GM23338 (cell line): ENCODE data around the gene KCNMA1. TPM values are rescaled to one million over a fixed set of nuclear protein-coding genes. Genes with fewer than 3 reads are reported as not detected.
"Not testable (repeated sequence)": the region's sequence is repeated elsewhere in the genome, so short reads cannot be mapped to it uniquely, and the experiment has no call there.

Experiments
- ATAC-seq: fragments of 200-7000 bp; cut with Tn5 transposase; 3 replicates; pipeline ENCODE4 v1.9.1; 2020
- DNase-seq: peaks from one replicate; pipeline ENCODE4 v3.0.0-alpha.2; 2015; ENCODE audit warnings: low spot score
- H2AFZ ChIP-seq: fragments of 200-600 bp; sonication (generic); 2 replicates; pipeline ENCODE4 v1.8.0; 2016; ENCODE audit warnings: antibody characterized with exemption, mild to moderate bottlenecking, moderate library complexity
- H3F3A ChIP-seq: fragments of 200-600 bp; sonication (generic); replicated peaks from 2 replicates; pipeline ENCODE4 v1.8.0; 2017; ENCODE audit warnings: antibody characterized with exemption, mixed run types, low read depth
- H3K27ac ChIP-seq: fragments of 200-600 bp; sonication (generic); 2 replicates; pipeline ENCODE4 v1.6.1; 2016; ENCODE audit warnings: low read depth
- H3K27me3 ChIP-seq: fragments of 200-600 bp; sonication (generic); 2 replicates; pipeline ENCODE4 v1.8.0; 2016; ENCODE audit warnings: mild to moderate bottlenecking, mixed run types, moderate library complexity; ENCODE audit not compliant: insufficient read depth
- H3K36me3 ChIP-seq: fragments of 200-600 bp; sonication (generic); 2 replicates; pipeline ENCODE4 v1.8.0; 2016; ENCODE audit warnings: mild to moderate bottlenecking; ENCODE audit not compliant: insufficient read depth
- H3K4me1 ChIP-seq: fragments of 200-600 bp; sonication (generic); 2 replicates; pipeline ENCODE4 v1.8.0; 2016; ENCODE audit warnings: mild to moderate bottlenecking, moderate library complexity; ENCODE audit not compliant: insufficient read depth
- H3K4me2 ChIP-seq: fragments of 200-600 bp; sonication (generic); 2 replicates; pipeline ENCODE4 v1.7.1; 2017; ENCODE audit warnings: mixed run types
- H3K4me3 ChIP-seq: fragments of 200-600 bp; sonication (generic); 2 replicates; pipeline ENCODE4 v1.6.1; 2016; ENCODE audit warnings: mixed run types
- H3K79me2 ChIP-seq: fragments of 200-600 bp; sonication (generic); replicated peaks from 2 replicates; pipeline ENCODE4 v1.8.0; 2017; ENCODE audit warnings: mild to moderate bottlenecking; ENCODE audit not compliant: insufficient read depth
- H3K9me2 ChIP-seq: fragments of 200-600 bp; sonication (generic); 2 replicates; pipeline ENCODE4 v1.8.0; 2017; ENCODE audit not compliant: insufficient read depth
- H4K20me1 ChIP-seq: fragments of 200-600 bp; sonication (generic); replicated peaks from 2 replicates; pipeline ENCODE4 v1.8.0; 2017; ENCODE audit warnings: mild to moderate bottlenecking; ENCODE audit not compliant: insufficient read depth
- H3K27ac Mint-ChIP-seq: 2 replicates; pipeline ENCODE4 v1.8.0; 2020; ENCODE audit warnings: inconsistent platforms, mild to moderate bottlenecking, moderate library complexity, mixed read lengths
- H3K27me3 Mint-ChIP-seq: 3 replicates; pipeline ENCODE4 v1.8.0; 2022; ENCODE audit warnings: low read depth, mild to moderate bottlenecking, moderate library complexity, mixed read lengths, inconsistent platforms; ENCODE audit not compliant: insufficient read depth, poor library complexity
- H3K36me3 Mint-ChIP-seq: 3 replicates; pipeline ENCODE4 v1.8.0; 2021; ENCODE audit warnings: low read depth, mild to moderate bottlenecking, inconsistent platforms, moderate library complexity, mixed read lengths
- H3K4me1 Mint-ChIP-seq: 3 replicates; pipeline ENCODE4 v1.8.0; 2020; ENCODE audit warnings: mild to moderate bottlenecking, inconsistent platforms, mixed read lengths
- H3K4me3 Mint-ChIP-seq: 3 replicates; pipeline ENCODE4 v1.8.0; 2021; ENCODE audit warnings: moderate library complexity, mild to moderate bottlenecking, inconsistent platforms, mixed read lengths
- H3K9me3 Mint-ChIP-seq: 3 replicates; pipeline ENCODE4 v1.8.0; 2020; ENCODE audit warnings: moderate library complexity, mild to moderate bottlenecking, inconsistent platforms, mixed read lengths
- CREB1 ChIP-seq: fragments of 250-450 bp; sonication (Bioruptor Pico); IDR thresholded peaks from 2 replicates; pipeline ENCODE4 v1.5.0; 2020; ENCODE audit warnings: low read depth, mild to moderate bottlenecking, moderate library complexity
- EZH2 ChIP-seq: fragments of 200-600 bp; sonication (generic); IDR thresholded peaks from one replicate; pipeline ENCODE4 v1.8.0; 2017; ENCODE audit warnings: antibody characterized with exemption, mild to moderate bottlenecking, low read depth; ENCODE audit not compliant: unreplicated experiment
- JUNB ChIP-seq: IDR thresholded peaks from one replicate; pipeline ENCODE4 v1.6.1; 2016; ENCODE audit warnings: antibody characterized with exemption; ENCODE audit not compliant: unreplicated experiment
- POLR2AphosphoS5 ChIP-seq: IDR thresholded peaks from 2 replicates; pipeline ENCODE4 v1.6.1; 2016; ENCODE audit warnings: antibody characterized with exemption, low read depth
- ZNF114 ChIP-seq: fragments of 250-450 bp; sonication (Bioruptor Pico); IDR thresholded peaks from 2 replicates; pipeline ENCODE4 v1.5.0; 2020; ENCODE audit warnings: mild to moderate bottlenecking, moderate library complexity
- ZNF331 ChIP-seq: fragments of 250-450 bp; sonication (Bioruptor Pico); IDR thresholded peaks from 2 replicates; pipeline ENCODE4 v1.5.0; 2020; ENCODE audit warnings: low read depth, mild to moderate bottlenecking, moderate library complexity
- polyA plus RNA-seq: library from polyadenylated mRNA; unstranded; fragments of >200 nt; fragmentation: Nextera tagmentation; extraction: Ambion mirVana; gene quantifications from 2 replicates; pipeline ENCODE4 v1.2.1, GENCODE V29; 2016
- total RNA-seq: library from RNA; depleted of rRNA; stranded (reverse); fragments of >200 nt; shearing (Covaris generic); gene quantifications from 2 replicates; pipeline ENCODE4 v1.2.3, GENCODE V29; 2014
- TF ChIP-seq, protein P1 (sequence below), 2 experiments: fragments of 200-600 bp in 1 of 2; sonication (generic) in 1 of 2; conservative IDR thresholded peaks; 2 replicates each; pipeline versions ENCODE4 v1.5.1 to v1.6.1; 2016 to 2017; ENCODE audit warnings: antibody characterized with exemption in 2 of 2, low read depth in 2 of 2, mild to moderate bottlenecking in 2 of 2, moderate library complexity in 1 of 2
- TF ChIP-seq, protein P2 (sequence below): IDR thresholded peaks from 2 replicates; pipeline ENCODE4 v1.6.1; 2016; ENCODE audit warnings: antibody characterized with exemption
- TF ChIP-seq, protein P3 (sequence below): IDR thresholded peaks from one replicate; pipeline ENCODE4 v1.6.1; 2018; ENCODE audit warnings: antibody characterized with exemption; ENCODE audit not compliant: unreplicated experiment
- TF ChIP-seq, protein P4 (sequence below): fragments of 250-450 bp; sonication (Bioruptor Pico); IDR thresholded peaks from 2 replicates; pipeline ENCODE4 v1.5.0; 2020; ENCODE audit warnings: mild to moderate bottlenecking, moderate library complexity

KCNMA1 gene
- total and polyA plus RNA-seq, 2 experiments from 2014 or later = 8.2 to 9.0 TPM

DNA sequence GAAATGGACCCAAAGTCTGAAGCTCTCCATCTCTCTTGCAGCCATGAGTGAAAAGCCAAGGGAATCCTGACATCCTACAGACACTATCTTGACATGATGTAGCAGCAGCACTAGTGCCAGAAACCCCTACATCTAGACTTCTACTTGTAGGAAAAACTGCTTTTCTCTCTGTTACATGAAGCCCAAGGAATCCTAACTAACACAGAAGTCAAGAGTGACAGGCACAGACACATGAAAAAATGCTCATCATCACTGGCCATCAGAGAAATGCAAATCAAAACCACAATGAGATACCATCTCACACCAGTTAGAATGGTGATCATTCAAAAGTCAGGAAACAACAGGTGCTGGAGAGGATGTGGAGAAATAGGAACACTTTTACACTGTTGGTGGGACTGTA lies 297.7 kb downstream of the KCNMA1 start:
- H3K79me2 ChIP-seq, H3K4me2 ChIP-seq, H3K36me3 ChIP-seq, DNase-seq, H4K20me1 ChIP-seq, H3K9me3 Mint-ChIP-seq, H3K36me3 Mint-ChIP-seq, H3K27ac ChIP-seq, H3K27me3 Mint-ChIP-seq, H3K4me3 ChIP-seq, H2AFZ ChIP-seq, H3K9me2 ChIP-seq, H3K27me3 ChIP-seq, H3K4me1 ChIP-seq, ATAC-seq, H3K4me3 Mint-ChIP-seq, H3K4me1 Mint-ChIP-seq, H3K27ac Mint-ChIP-seq, H3F3A ChIP-seq: not testable (repeated sequence)

DNA sequence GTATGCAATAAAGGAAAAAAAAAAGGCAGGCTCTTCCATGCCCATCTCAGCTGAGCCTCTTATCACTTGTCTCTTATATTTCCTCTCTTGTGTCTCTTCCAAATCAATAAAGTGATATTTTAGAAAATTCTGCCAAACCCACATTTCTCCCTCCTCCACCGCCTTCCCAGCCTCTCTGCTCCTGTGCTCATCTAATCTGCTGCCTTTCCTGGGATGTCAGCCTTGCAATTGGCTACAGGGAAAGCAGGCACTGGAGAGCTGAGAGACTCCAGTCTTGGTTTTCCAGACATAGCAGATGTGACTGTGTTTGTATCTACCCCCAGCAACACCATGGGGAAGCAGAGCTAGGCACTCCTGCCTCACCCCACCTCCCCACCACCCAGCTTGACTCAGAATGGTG lies 298.4 kb downstream of the KCNMA1 start:
- Histone ChIP-seq H3K27ac (no peak overlapping the region), H3F3A (no peaks in the 10 kb centered on the region), H3K4me2 (no peak overlapping the region), H3K36me3 (no peaks in the 10 kb centered on the region), H2AFZ (no peak overlapping the region), H3K9me2 (peaks cover 9% of the 10 kb centered on the region), H3K79me2 (no peaks in the 10 kb centered on the region), H3K27me3 (no peaks in the 10 kb centered on the region), H3K4me1 (no peaks in the 10 kb centered on the region), H4K20me1 (no peaks in the 10 kb centered on the region), H3K4me3 (no peak overlapping the region)
- Mint-ChIP-seq H3K27ac (no peak overlapping the region), H3K9me3 (no peaks in the 10 kb centered on the region; the same call in 2 of the 3 replicates), H3K27me3 (no peaks in the 10 kb centered on the region), H3K4me1 (no peaks in the 10 kb centered on the region; the same call in 1 of the 3 replicates), H3K36me3 (no peaks in the 10 kb centered on the region), H3K4me3 (no peak overlapping the region)
- DNase-seq (no peak), ATAC-seq (no peak)
- TF ChIP-seq, protein P1, sequence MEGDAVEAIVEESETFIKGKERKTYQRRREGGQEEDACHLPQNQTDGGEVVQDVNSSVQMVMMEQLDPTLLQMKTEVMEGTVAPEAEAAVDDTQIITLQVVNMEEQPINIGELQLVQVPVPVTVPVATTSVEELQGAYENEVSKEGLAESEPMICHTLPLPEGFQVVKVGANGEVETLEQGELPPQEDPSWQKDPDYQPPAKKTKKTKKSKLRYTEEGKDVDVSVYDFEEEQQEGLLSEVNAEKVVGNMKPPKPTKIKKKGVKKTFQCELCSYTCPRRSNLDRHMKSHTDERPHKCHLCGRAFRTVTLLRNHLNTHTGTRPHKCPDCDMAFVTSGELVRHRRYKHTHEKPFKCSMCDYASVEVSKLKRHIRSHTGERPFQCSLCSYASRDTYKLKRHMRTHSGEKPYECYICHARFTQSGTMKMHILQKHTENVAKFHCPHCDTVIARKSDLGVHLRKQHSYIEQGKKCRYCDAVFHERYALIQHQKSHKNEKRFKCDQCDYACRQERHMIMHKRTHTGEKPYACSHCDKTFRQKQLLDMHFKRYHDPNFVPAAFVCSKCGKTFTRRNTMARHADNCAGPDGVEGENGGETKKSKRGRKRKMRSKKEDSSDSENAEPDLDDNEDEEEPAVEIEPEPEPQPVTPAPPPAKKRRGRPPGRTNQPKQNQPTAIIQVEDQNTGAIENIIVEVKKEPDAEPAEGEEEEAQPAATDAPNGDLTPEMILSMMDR (conservative IDR thresholded peaks at IDR 0.05; ENCODE audit: low read depth in 2 of 2) = no peak
- TF ChIP-seq, protein P2, sequence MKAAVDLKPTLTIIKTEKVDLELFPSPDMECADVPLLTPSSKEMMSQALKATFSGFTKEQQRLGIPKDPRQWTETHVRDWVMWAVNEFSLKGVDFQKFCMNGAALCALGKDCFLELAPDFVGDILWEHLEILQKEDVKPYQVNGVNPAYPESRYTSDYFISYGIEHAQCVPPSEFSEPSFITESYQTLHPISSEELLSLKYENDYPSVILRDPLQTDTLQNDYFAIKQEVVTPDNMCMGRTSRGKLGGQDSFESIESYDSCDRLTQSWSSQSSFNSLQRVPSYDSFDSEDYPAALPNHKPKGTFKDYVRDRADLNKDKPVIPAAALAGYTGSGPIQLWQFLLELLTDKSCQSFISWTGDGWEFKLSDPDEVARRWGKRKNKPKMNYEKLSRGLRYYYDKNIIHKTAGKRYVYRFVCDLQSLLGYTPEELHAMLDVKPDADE = no peak
- no peak for TF ChIP-seq JUNB
- TF ChIP-seq ZNF114 (CRISPR knock-in tag) = no peak
- no peak for TF ChIP-seq CREB1 (CRISPR knock-in tag)
- no peak for TF ChIP-seq ZNF331 (CRISPR knock-in tag)
- no peak for TF ChIP-seq EZH2
- no peak for TF ChIP-seq POLR2AphosphoS5
- TF ChIP-seq, protein P3, sequence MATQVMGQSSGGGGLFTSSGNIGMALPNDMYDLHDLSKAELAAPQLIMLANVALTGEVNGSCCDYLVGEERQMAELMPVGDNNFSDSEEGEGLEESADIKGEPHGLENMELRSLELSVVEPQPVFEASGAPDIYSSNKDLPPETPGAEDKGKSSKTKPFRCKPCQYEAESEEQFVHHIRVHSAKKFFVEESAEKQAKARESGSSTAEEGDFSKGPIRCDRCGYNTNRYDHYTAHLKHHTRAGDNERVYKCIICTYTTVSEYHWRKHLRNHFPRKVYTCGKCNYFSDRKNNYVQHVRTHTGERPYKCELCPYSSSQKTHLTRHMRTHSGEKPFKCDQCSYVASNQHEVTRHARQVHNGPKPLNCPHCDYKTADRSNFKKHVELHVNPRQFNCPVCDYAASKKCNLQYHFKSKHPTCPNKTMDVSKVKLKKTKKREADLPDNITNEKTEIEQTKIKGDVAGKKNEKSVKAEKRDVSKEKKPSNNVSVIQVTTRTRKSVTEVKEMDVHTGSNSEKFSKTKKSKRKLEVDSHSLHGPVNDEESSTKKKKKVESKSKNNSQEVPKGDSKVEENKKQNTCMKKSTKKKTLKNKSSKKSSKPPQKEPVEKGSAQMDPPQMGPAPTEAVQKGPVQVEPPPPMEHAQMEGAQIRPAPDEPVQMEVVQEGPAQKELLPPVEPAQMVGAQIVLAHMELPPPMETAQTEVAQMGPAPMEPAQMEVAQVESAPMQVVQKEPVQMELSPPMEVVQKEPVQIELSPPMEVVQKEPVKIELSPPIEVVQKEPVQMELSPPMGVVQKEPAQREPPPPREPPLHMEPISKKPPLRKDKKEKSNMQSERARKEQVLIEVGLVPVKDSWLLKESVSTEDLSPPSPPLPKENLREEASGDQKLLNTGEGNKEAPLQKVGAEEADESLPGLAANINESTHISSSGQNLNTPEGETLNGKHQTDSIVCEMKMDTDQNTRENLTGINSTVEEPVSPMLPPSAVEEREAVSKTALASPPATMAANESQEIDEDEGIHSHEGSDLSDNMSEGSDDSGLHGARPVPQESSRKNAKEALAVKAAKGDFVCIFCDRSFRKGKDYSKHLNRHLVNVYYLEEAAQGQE = no peak
- TF ChIP-seq, protein P4, sequence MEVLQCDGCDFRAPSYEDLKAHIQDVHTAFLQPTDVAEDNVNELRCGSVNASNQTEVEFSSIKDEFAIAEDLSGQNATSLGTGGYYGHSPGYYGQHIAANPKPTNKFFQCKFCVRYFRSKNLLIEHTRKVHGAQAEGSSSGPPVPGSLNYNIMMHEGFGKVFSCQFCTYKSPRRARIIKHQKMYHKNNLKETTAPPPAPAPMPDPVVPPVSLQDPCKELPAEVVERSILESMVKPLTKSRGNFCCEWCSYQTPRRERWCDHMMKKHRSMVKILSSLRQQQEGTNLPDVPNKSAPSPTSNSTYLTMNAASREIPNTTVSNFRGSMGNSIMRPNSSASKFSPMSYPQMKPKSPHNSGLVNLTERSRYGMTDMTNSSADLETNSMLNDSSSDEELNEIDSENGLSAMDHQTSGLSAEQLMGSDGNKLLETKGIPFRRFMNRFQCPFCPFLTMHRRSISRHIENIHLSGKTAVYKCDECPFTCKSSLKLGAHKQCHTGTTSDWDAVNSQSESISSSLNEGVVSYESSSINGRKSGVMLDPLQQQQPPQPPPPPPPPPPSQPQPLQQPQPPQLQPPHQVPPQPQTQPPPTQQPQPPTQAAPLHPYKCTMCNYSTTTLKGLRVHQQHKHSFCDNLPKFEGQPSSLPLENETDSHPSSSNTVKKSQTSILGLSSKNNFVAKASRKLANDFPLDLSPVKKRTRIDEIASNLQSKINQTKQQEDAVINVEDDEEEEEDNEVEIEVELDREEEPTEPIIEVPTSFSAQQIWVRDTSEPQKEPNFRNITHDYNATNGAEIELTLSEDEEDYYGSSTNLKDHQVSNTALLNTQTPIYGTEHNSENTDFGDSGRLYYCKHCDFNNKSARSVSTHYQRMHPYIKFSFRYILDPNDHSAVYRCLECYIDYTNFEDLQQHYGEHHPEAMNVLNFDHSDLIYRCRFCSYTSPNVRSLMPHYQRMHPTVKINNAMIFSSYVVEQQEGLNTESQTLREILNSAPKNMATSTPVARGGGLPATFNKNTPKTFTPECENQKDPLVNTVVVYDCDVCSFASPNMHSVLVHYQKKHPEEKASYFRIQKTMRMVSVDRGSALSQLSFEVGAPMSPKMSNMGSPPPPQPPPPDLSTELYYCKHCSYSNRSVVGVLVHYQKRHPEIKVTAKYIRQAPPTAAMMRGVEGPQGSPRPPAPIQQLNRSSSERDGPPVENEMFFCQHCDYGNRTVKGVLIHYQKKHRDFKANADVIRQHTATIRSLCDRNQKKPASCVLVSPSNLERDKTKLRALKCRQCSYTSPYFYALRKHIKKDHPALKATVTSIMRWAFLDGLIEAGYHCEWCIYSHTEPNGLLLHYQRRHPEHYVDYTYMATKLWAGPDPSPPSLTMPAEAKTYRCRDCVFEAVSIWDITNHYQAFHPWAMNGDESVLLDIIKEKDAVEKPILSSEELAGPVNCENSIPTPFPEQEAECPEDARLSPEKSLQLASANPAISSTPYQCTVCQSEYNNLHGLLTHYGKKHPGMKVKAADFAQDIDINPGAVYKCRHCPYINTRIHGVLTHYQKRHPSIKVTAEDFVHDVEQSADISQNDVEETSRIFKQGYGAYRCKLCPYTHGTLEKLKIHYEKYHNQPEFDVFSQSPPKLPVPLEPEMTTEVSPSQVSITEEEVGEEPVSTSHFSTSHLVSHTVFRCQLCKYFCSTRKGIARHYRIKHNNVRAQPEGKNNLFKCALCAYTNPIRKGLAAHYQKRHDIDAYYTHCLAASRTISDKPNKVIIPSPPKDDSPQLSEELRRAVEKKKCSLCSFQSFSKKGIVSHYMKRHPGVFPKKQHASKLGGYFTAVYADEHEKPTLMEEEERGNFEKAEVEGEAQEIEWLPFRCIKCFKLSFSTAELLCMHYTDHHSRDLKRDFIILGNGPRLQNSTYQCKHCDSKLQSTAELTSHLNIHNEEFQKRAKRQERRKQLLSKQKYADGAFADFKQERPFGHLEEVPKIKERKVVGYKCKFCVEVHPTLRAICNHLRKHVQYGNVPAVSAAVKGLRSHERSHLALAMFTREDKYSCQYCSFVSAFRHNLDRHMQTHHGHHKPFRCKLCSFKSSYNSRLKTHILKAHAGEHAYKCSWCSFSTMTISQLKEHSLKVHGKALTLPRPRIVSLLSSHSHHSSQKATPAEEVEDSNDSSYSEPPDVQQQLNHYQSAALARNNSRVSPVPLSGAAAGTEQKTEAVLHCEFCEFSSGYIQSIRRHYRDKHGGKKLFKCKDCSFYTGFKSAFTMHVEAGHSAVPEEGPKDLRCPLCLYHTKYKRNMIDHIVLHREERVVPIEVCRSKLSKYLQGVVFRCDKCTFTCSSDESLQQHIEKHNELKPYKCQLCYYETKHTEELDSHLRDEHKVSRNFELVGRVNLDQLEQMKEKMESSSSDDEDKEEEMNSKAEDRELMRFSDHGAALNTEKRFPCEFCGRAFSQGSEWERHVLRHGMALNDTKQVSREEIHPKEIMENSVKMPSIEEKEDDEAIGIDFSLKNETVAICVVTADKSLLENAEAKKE (CRISPR knock-in tag) = no peak
